Peyer's patch (tissue), 4 donors: ENCODE results near the gene DOC2A.

Experiments used
- CTCF ChIP-seq, 6 experiments: fragments of 450-650 bp in 4 of 6; fragments of 200-600 bp in 2 of 6; sonication (generic) in 1 of 6; IDR thresholded peaks; one replicate each; pipeline ENCODE4 v1.5.1; 2017 to 2019; ENCODE audit warnings: antibody characterized with exemption in 6 of 6, mild to moderate bottlenecking in 3 of 6, moderate library complexity in 1 of 6
- POLR2A ChIP-seq, 2 donors: fragments of 450-650 bp; IDR thresholded peaks; one replicate each; pipeline ENCODE4 v1.5.1; 2017; ENCODE audit warnings: antibody characterized with exemption in 2 of 2, mild to moderate bottlenecking in 2 of 2, moderate library complexity in 2 of 2

- TF ChIP-seq POLR2A (IDR thresholded peaks at IDR 0.05), result no peak
- no peak for TF ChIP-seq CTCF (IDR thresholded peaks at IDR 0.05)
These were observed 37.8 kb downstream of the DOC2A start for GRCh38 chr16:29972992-29973383.
